CD14-positive monocyte (primary cell): Measurements from ENCODE around the gene ADAM22. TPM values are rescaled to one million over a fixed set of nuclear protein-coding genes. Genes with fewer than 3 reads are reported as not detected.

Experiments
- DNase-seq, 3 donors: peaks; one replicate each; pipeline ENCODE4 v3.0.0-alpha.2; 2011 to 2022
- H2AFZ ChIP-seq: 2 replicates; pipeline ENCODE4 v1.6.0; 2012; ENCODE audit warnings: mild to moderate bottlenecking, low read depth, low read length, inconsistent platforms; ENCODE audit not compliant: insufficient read depth, poor library complexity, severe bottlenecking
- H3K27ac ChIP-seq, 2 donors: 1 replicate in 1 of 2; 2 replicates in 1 of 2; pipeline ENCODE4 v1.5.1; 2012 to 2013; ENCODE audit warnings: low read length in 2 of 2, control low read depth in 1 of 2, inconsistent platforms in 1 of 2, low read depth in 1 of 2, mild to moderate bottlenecking in 1 of 2
- H3K27me3 ChIP-seq, 2 donors: one replicate each; pipeline versions ENCODE4 v1.6.0 to v1.6.1; 2011 to 2013; ENCODE audit warnings: low read length in 2 of 2; ENCODE audit not compliant: control insufficient read depth in 2 of 2, insufficient read depth in 2 of 2
- H3K36me3 ChIP-seq, 2 donors: replicated peaks in 1 of 2; 1 replicate in 1 of 2; 2 replicates in 1 of 2; pipeline versions ENCODE4 v1.5.1 to v1.6.1; 2012 to 2013; ENCODE audit warnings: low read length in 2 of 2, control low read depth in 1 of 2, inconsistent platforms in 1 of 2, mild to moderate bottlenecking in 1 of 2; ENCODE audit not compliant: insufficient read depth in 2 of 2, control insufficient read depth in 1 of 2
- H3K4me1 ChIP-seq, 2 donors: 1 replicate in 1 of 2; 2 replicates in 1 of 2; pipeline versions ENCODE4 v1.5.1 to v1.6.1; 2012 to 2013; ENCODE audit warnings: low read length in 2 of 2, control low read depth in 1 of 2, inconsistent platforms in 1 of 2, mild to moderate bottlenecking in 1 of 2, moderate library complexity in 1 of 2; ENCODE audit not compliant: insufficient read depth in 2 of 2, control insufficient read depth in 1 of 2
- H3K4me2 ChIP-seq: replicated peaks from 2 replicates; pipeline ENCODE3; 2012; ENCODE audit warnings: low read length, moderate library complexity, mild to moderate bottlenecking; ENCODE audit not compliant: poor library complexity, severe bottlenecking; ENCODE audit errors: extremely low read depth
- H3K4me3 ChIP-seq, 3 experiments: fragments of 200-600 bp in 1 of 3; sonication (generic) in 1 of 3; replicated peaks in 1 of 3; 1 replicate in 2 of 3; 2 replicates in 1 of 3; pipeline ENCODE4 v1.5.1; 2011 to 2013; ENCODE audit warnings: low read length in 3 of 3, mild to moderate bottlenecking in 3 of 3, control low read depth in 2 of 3, low read depth in 2 of 3, inconsistent platforms in 1 of 3, moderate library complexity in 1 of 3
- H3K79me2 ChIP-seq: 2 replicates; pipeline ENCODE4 v1.6.0; 2012; ENCODE audit warnings: mild to moderate bottlenecking, control low read depth, inconsistent platforms, low read length, moderate library complexity; ENCODE audit not compliant: insufficient read depth
- H3K9ac ChIP-seq: 2 replicates; pipeline ENCODE4 v1.6.0; 2017; ENCODE audit warnings: low read length, mild to moderate bottlenecking; ENCODE audit not compliant: insufficient read depth, poor library complexity, severe bottlenecking
- H3K9me3 ChIP-seq, 2 donors: replicated peaks in 1 of 2; 1 replicate in 1 of 2; 2 replicates in 1 of 2; pipeline versions ENCODE4 v1.5.1 to v1.6.1; 2012 to 2013; ENCODE audit warnings: low read length in 2 of 2, control low read depth in 1 of 2; ENCODE audit not compliant: control insufficient read depth in 1 of 2, insufficient read depth in 1 of 2
- H4K20me1 ChIP-seq: 2 replicates; pipeline ENCODE4 v1.6.0; 2012; ENCODE audit warnings: mild to moderate bottlenecking, low read length, control low read depth, moderate library complexity; ENCODE audit not compliant: insufficient read depth
- H3K27ac Mint-ChIP-seq, 7 donors: one replicate each; pipeline ENCODE4 v1.8.0; 2020; ENCODE audit warnings: mild to moderate bottlenecking in 7 of 7, mixed read lengths in 7 of 7, moderate library complexity in 6 of 7, inconsistent platforms in 2 of 7
- H3K27me3 Mint-ChIP-seq, 3 donors: one replicate each; pipeline ENCODE4 v1.8.0; 2021 to 2022; ENCODE audit warnings: low read depth in 3 of 3, mild to moderate bottlenecking in 3 of 3, mixed read lengths in 3 of 3, moderate library complexity in 3 of 3, inconsistent platforms in 1 of 3
- H3K36me3 Mint-ChIP-seq, 2 donors: one replicate each; pipeline ENCODE4 v1.8.0; 2020; ENCODE audit warnings: mixed read lengths in 2 of 2, inconsistent platforms in 1 of 2, mild to moderate bottlenecking in 1 of 2
- H3K4me1 Mint-ChIP-seq: one replicate; pipeline ENCODE4 v1.8.0; 2020; ENCODE audit warnings: mild to moderate bottlenecking, mixed read lengths
- H3K4me3 Mint-ChIP-seq, 2 donors: one replicate each; pipeline ENCODE4 v1.8.0; 2020; ENCODE audit warnings: mild to moderate bottlenecking in 2 of 2, mixed read lengths in 2 of 2, moderate library complexity in 1 of 2
- H3K9me3 Mint-ChIP-seq, 7 donors: one replicate each; pipeline ENCODE4 v1.8.0; 2020 to 2022; ENCODE audit warnings: mixed read lengths in 7 of 7, mild to moderate bottlenecking in 6 of 7, moderate library complexity in 6 of 7, inconsistent platforms in 2 of 7
- CTCF ChIP-seq: fragments of 200-600 bp; IDR thresholded peaks from one replicate; pipeline ENCODE4 v1.8.0; 2022; ENCODE audit warnings: antibody characterized with exemption, mild to moderate bottlenecking
- WGBS: methylation state at CpG from one replicate; pipeline ENCODE4 v1.1.5; 2013; ENCODE audit warnings: missing lambda C conversion rate; ENCODE audit not compliant: insufficient coverage; 5-methylcytosine and 5-hydroxymethylcytosine counted together
- intact Hi-C, 2 donors: fragments of 100-400 bp; cut with micrococcal nuclease; formaldehyde crosslinking; loops; one replicate each; pipeline versions ENCODE4 v1.15.0 to v1.15.1; 2023
- polyA plus RNA-seq, 3 donors: library from polyadenylated mRNA; depleted of rRNA in 1 of 3; unstranded in 2 of 3; stranded (reverse) in 1 of 3; fragments of 300-500 nt in 2 of 3; fragments of >200 nt in 1 of 3; fragmentation: Illumina TruSeq in 2 of 3; gene quantifications; 1 replicate in 2 of 3; 2 replicates in 1 of 3; pipeline ENCODE4 v1.2.3, GENCODE V29; 2012 to 2021

The ADAM22 gene
- polyA plus RNA-seq, 3 donors = 0.01 to 0.17 TPM; not detected in 1

- Histone ChIP-seq H3K9me3 (no peaks in the 10 kb centered on the region), H3K36me3 (no peaks in the 10 kb centered on the region), H3K79me2 (no peaks in the 10 kb centered on the region), H3K4me1 (no peaks in the 10 kb centered on the region), H4K20me1 (no peaks in the 10 kb centered on the region), H3K9ac (no peak overlapping the region), H3K4me2 (no peak overlapping the region), H3K4me3 (no peak overlapping the region), H2AFZ (no peak overlapping the region), H3K27ac (no peak overlapping the region), H3K27me3 (no peaks in the 10 kb centered on the region)
- no peaks in the 10 kb centered on the region for H3K36me3 Mint-ChIP-seq
- peaks cover 0 to 7% (median 3%) of the 10 kb centered on the region in 7 donors for H3K9me3 Mint-ChIP-seq
- intact Hi-C loops = no loop called here
- H3K27me3 Mint-ChIP-seq = peaks cover 0 to 1% (median 0%) of the 10 kb centered on the region in 3 donors
- H3K4me1 Mint-ChIP-seq = no peaks in the 10 kb centered on the region
- no peak for TF ChIP-seq CTCF
- H3K27ac Mint-ChIP-seq = no peak overlapping the region
- WGBS = no CpG with 5 or more reads among the region's 1 CpG
- DNase-seq = no peak
- no peak overlapping the region for H3K4me3 Mint-ChIP-seq
Measured at GRCh38 chr7:88057655-88058054, 123.6 kb downstream of the ADAM22 start.

GRCh38 chr7:88062238-88062637, 128.2 kb downstream of the ADAM22 start:
- no peaks in the 10 kb centered on the region for H3K9me3 ChIP-seq
- Mint-ChIP-seq H3K4me1 (no peaks in the 10 kb centered on the region), H3K36me3 (no peaks in the 10 kb centered on the region), H3K27me3 (peaks cover 0 to 2% (median 0%) of the 10 kb centered on the region in 3 donors), H3K27ac (no peak overlapping the region), H3K4me3 (no peak overlapping the region), H3K9me3 (peaks cover 0 to 7% (median 3%) of the 10 kb centered on the region in 7 donors)
- DNase-seq = no peak
- H2AFZ ChIP-seq = no peak overlapping the region
- no peak overlapping the region for H3K9ac ChIP-seq
- no peak overlapping the region for H3K27ac ChIP-seq
- H3K4me1 ChIP-seq = no peaks in the 10 kb centered on the region
- no peaks in the 10 kb centered on the region for H4K20me1 ChIP-seq
- intact Hi-C loops = no loop called here
- TF ChIP-seq CTCF = no peak
- no peak overlapping the region for H3K4me3 ChIP-seq
- H3K36me3 ChIP-seq = no peaks in the 10 kb centered on the region
- no peak overlapping the region for H3K4me2 ChIP-seq
- no peaks in the 10 kb centered on the region for H3K27me3 ChIP-seq
- no peaks in the 10 kb centered on the region for H3K79me2 ChIP-seq
